GM18505 (cell line): Measurements from ENCODE around the gene PXMP2.
A peak's percentile ranks its signal among the peaks of the same experiment; 100 is the strongest.

ENCODE experiments used
- ATAC-seq: cut with Tn5 transposase; IDR thresholded peaks from one replicate; pipeline ENCODE4 v1.9.1; 2021; ENCODE audit not compliant: unreplicated experiment
- POLR2A ChIP-seq: IDR thresholded peaks from 4 replicates; pipeline ENCODE4 v1.6.1; 2011; ENCODE audit warnings: borderline replicate concordance; ENCODE audit not compliant: insufficient read depth, insufficient read length; ENCODE audit errors: extremely low read depth

The PXMP2 gene

GRCh38 chr12:132698341-132698740 lies 11.0 kb downstream of the PXMP2 start:
- ATAC-seq: no peak
- no peak for TF ChIP-seq POLR2A

GRCh38 chr12:132700212-132700822 lies 12.9 kb downstream of the PXMP2 start:
- no peak for ATAC-seq

GRCh38 chr12:132702640-132703039 lies 15.3 kb downstream of the PXMP2 start:
- TF ChIP-seq POLR2A: no peak
- no peak for ATAC-seq

More at GRCh38 chr12:132700212-132700822, 12.9 kb downstream of the PXMP2 start:
- TF ChIP-seq POLR2A: no peak

DNA sequence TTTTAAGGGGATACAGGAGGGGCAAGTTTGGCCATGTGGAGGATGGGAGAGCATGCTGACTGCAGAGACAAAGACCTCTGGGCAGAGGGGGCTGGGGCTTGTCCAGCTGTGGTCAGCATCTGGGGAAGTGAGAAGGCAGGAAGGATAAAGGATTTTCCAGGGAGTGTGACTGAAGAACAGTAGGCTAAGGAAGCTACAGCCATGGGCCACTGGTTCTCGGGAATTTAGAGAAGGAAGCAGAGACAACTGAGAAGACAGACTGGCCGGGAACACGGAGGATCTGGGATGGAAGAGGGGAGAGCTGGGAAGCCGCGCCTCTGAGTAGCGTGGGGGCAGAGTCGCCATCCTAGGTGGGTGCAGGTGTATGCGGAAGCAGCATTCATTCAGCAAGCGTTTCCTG lies 16.3 kb downstream of the PXMP2 start:
- TF ChIP-seq POLR2A: no peak
- ATAC-seq: no peak

DNA sequence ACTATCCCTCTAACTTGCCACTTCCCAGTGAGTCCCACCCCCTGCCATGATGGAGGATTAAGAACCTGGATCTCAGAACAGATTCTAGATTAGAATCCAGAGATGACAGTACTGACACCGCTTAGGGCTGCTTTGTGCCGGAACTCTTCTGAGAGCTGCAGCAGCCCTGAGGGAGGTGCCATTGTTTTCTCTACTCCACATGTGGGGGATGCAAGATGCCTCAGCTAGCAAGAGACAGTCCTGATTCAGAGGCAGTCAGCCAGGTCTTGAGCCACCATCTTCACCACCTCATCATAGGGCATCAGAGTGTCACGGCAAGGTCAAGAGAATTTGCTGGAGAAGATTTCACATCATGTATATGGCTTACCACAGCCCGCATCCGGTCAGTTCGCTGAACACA lies 19.9 kb downstream of the PXMP2 start:
- no peak for TF ChIP-seq POLR2A
- ATAC-seq: no peak

DNA sequence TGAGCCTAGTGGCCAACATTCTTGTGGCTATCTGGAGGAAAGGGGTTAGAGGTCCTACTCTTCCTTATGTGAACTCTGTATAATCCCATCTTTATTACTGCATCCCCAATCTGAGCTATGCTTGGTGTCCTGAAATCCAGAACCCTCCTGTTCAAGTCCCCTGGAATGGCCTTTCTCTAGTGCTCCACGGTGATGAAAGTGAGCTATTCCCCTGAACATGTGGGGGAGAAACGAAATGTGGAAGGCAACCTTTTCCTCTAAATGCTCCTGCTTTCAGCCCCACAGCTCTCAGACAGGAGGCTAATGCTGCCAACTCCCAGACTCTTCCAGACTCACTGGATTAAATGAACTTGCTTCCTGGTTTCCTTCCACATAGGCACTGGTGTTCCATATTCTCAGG lies 20.8 kb downstream of the PXMP2 start:
- TF ChIP-seq POLR2A: no peak
- no peak for ATAC-seq

DNA sequence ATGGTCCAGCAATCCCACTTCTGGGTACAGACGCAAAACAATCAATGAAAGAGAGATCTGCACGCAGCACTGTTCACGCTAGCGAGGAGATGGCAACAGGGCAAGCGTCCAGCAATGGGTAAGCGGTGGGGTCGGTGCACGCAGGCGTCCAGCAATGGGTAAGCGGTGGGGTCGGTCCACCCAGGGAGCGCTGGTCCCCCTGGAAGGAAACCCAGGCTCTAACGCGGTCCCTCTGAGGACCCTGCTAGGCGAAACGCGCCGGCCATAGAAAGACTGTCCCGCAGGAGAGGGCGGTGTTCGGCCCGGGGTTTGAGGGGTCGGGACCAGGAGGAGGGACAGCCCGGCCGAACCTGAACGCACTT lies 22.6 kb downstream of the PXMP2 start:
- TF ChIP-seq POLR2A: no peak
- ATAC-seq: peak; percentile 20

DNA sequence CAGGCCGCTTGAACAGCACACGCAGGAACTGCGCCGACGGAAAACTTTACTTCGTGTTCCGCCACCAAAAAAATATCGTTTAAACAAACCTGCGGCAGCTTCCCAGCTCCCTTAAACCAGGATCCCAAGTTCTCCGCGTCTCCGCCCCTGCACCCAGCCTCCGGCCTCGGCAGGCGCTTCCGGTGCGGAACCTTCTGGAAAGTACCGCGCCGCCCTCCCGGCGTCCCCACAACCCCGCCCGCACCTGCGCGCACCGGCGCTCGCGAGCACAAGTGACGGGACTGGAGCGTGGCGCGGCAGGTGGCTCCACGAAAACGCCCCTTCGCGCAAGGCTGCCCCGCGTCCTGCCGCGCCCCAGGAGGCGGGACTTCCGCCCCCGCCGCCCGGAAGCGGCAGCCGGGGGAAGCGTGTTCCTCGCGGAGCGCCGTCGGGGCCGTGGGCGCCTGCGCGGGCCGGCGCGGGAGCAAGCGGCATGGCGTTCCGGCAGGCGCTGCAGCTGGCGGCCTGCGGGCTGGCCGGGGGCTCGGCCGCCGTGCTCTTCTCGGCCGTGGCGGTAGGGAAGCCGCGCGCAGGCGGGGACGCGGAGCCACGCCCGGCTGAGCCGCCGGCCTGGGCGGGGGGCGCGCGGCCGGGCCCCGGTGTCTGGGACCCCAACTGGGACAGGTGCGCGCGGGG lies 23.2 kb downstream of the PXMP2 start, which contains the start of gene PGAM5:
Gene PGAM5, plus strand, starts transcription at position 438 of the 675 bp plus-strand sequence. Its CDS starts 35 bp downstream, at position 473.
- peak; percentile 86 for TF ChIP-seq POLR2A

DNA sequence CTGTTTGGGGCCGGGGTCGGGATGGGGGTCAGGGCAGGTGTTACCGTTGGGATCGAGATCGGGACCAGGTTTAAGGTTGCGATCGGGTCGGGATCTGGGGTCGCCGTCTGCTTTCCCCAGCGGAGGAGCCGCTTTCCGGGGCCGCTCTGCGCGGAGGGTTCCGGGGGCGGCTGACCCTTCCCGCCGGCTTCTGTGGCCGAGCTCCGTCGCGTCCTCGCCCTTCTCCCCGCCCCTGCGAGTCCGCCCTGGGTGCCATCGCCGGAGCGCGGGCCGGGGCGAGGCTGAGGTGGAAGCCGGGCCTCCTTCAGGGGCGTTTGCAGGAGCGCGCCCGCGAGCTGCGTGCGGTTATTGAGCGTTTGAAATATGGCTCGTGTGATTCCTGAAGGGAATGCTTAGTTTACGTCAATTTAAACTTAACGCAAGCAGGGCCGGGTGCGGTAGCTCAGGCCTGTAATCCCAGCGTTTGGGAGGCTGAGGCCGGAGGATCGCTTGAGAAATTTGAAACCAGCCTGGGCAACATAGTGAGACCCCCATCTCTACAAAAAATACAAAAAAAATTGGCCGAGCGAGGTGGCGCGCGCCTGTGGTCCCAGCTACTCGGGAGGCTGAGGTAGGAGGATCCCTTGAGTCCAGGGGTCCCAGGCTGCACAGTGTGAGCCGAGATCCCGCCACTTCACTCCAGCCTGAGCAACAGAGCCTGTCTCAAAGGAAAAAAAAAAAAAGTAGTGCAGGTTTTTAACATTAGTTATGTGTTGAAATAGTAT lies 23.9 kb downstream of the PXMP2 start:
- TF ChIP-seq POLR2A: no peak
- peak; percentile 9 for ATAC-seq

More for the DNA sequence above, 23.2 kb downstream of the PXMP2 start, which contains the start of gene PGAM5:
- peak; percentile 86 for ATAC-seq

DNA sequence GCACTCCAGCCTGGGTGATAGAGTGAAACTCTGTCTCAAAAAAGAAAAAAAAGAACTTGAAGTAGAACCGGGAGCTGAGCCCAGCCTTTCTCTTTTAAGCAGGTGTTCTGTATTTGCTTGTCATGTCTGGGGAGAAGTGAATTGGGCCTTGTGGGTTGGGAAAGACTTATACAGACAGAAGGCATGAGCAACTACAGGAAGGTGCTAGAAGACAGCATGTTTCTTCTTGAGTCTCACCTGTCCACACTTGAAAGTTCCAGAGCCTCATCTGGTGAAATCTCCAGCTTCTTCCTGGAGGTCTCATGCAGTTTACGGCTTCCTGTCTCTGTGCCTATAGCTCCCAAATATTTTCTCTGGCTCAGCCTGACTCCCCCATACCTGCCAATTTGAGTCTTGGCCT lies 25.7 kb downstream of the PXMP2 start:
- TF ChIP-seq POLR2A: no peak
- no peak for ATAC-seq

DNA sequence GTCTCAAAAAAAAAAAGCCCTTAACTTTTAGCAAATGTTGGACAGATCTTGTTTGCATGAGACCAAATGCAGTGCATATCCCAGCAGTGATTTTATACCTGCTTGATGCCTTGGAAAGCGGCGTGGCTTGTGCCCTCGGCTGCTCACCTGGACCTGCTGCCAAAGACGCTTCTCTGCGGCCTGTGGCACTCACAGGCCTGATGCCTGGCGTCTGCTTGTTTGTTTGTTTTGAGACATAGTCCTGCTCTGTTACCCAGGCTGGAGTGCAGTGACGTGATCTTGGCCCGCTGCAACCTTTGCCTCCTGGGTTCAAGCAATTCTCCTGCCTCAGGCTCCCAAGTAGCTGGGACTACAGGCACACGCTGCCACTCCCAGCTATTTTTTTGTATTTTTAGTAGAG lies 28.5 kb downstream of the PXMP2 start:
- no peak for TF ChIP-seq POLR2A
- ATAC-seq: no peak

GRCh38 chr12:132716356-132716755 lies 29.0 kb downstream of the PXMP2 start:
- TF ChIP-seq POLR2A: no peak
- no peak for ATAC-seq

DNA sequence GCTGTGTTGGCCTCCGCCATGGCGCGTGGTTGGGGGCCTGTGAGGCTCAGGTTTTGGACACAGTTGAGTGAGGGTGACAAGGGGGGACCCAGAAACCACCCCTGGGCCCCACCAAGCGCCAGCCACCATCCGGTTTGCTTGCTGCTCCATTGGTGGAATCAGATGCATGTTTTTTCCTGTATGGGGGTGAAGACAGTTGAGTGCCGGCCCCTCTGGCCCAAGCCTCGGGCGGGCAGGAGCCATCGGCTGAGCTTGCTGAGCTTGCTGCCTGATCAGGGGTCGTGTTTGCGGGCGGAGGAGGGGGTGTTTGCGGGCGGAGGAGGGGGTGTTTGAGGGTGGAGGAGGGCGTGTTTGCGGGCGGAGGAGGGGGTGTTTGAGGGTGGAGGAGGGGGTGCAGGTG lies 29.6 kb downstream of the PXMP2 start:
- no peak for ATAC-seq
- TF ChIP-seq POLR2A: no peak

DNA sequence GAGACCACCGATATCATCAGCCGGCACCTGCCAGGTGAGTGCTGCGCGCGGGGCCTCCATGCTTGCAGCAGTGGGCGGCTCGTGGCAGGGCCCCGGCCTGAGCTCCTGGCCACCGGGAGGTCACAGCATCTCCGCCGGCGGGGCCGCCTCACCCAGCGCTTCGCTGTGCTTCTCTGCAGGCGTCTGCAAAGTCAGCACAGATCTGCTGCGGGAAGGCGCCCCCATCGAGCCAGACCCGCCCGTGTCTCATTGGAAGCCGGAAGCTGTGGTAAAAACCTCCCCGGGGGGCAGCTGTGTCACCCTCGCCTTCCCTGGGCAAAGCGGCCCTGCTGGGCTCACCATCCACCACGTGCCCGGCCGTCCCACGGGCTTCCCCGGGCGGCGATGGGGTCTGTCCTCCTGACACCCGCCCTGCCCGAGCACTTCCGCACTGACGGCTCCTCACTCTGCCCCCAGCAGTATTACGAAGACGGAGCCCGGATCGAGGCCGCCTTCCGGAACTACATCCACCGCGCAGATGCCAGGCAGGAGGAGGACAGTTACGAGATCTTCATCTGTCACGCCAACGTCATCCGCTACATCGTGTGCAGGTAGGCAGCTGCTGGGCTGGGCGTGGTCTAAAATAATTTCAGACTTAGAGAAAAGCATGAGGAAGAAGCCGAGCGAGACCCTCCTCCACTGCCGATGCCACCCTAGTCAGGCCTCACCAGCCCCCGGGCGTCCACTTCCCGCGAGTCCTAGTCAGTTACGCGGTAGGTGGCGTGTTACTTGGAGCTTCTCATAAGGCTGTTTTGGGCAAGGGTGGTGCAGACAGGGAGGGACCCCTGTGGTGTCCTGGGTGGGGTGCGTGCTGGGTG lies 30.4 kb downstream of the PXMP2 start:
- no peak for ATAC-seq
- no peak for TF ChIP-seq POLR2A

DNA sequence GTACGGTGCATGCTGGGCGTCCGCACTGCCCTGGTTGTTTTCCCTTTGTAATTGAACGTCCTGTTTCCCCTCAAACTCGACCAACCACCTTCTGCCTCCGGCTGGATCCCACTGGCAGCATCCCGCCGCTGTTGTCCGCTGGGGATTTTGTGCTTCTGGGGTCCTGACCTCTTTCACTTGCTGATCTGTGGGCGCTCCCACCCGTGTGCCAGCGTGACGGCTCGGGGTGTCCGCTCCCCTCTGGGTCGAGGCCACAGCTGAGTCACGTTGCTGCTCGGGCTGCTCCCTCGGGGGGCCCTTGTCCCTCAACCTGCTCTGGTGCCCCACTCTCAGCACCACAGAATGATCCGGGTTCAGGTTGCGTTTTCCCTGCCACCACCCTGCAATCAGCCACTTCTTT lies 31.3 kb downstream of the PXMP2 start:
- ATAC-seq: no peak
- no peak for TF ChIP-seq POLR2A
